Measurements from ENCODE around the gene LDLRAP1. TPM values are rescaled to one million over a fixed set of nuclear protein-coding genes. Genes with fewer than 3 reads are reported as not detected.
"Not testable (repeated sequence)": the region's sequence is repeated elsewhere in the genome, so short reads cannot be mapped to it uniquely, and the experiment has no call there.

The LDLRAP1 gene
- polyA plus RNA-seq, 6 donors from 2014 or later: 19.1 to 25.9 (median 20.5) TPM

DNA sequence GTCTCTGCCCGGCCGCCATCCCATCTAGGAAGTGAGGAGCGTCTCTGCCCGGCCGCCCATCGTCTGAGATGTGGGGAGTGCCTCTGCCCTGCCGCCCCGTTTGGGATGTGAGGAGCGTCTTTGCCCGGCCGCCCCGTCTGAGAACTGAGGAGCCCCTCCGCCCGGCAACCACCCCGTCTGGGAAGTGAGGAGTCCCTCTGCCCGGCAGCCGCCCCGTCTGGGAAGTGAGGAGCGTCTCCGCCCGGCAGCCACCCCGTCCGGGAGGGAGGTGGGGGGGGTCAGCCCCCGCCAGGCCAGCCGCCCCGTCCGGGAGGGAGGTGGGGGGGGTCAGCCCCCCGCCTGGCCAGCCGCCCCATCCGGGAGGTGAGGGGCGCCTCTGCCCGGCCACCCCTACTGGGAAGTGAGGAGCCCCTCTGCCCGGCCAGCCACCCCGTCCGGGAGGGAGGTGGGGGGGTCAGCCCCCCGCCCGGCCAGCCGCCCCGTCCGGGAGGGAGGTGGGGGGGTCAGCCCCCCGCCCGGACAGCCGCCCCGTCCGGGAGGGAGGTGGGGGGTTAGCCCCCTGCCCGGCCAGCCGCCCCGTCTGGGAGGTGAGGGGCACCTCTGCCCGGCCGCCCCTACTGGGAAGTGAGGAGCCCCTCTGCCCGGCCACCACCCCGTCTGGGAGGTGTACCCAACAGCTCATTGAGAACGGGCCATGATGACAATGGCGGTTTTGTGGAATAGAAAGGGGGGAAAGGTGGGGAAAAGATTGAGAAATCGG is 60.6 kb downstream of the LDLRAP1 start:
- H3K4me3 Mint-ChIP-seq; H3K27ac Mint-ChIP-seq; H3K36me3 Mint-ChIP-seq; ATAC-seq (ENCODE audit: low read depth in 2 of 2); H3K9me3 Mint-ChIP-seq; DNase-seq: not testable (repeated sequence)
- Mint-ChIP-seq H3K27me3 (peaks cover 13 to 18% (median 17%) of the 10 kb centered on the region in 3 donors), H3K4me1 (peaks cover 4 to 18% (median 4%) of the 10 kb centered on the region in 3 donors)

DNA sequence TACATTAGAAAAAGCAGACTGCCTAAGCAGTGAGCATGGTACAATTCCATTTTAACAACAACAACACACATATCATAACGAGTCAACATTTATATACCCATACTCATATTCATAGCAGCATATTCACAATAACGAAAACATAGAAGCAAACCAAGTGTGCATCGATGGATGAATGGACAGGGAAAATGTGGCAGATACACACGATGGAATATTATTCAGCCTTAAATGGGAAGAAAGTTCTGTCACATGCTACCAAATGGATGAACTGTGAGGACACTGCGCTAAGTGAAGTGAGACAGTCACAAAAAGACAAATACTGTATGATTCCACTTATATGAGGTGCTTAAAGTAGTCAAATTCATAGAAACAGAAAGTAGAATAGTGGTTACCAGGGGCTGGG is 63.7 kb downstream of the LDLRAP1 start:
- Mint-ChIP-seq H3K36me3 (no peaks in the 10 kb centered on the region), H3K4me3 (no peak overlapping the region), H3K27ac (no peak overlapping the region), H3K27me3 (peaks cover 19 to 28% (median 27%) of the 10 kb centered on the region in 3 donors), H3K4me1 (peaks cover 4 to 6% (median 4%) of the 10 kb centered on the region in 3 donors), H3K9me3 (no peaks in the 10 kb centered on the region)
- no peak for ATAC-seq (ENCODE audit: low read depth in 2 of 2)
- no peak for DNase-seq

DNA sequence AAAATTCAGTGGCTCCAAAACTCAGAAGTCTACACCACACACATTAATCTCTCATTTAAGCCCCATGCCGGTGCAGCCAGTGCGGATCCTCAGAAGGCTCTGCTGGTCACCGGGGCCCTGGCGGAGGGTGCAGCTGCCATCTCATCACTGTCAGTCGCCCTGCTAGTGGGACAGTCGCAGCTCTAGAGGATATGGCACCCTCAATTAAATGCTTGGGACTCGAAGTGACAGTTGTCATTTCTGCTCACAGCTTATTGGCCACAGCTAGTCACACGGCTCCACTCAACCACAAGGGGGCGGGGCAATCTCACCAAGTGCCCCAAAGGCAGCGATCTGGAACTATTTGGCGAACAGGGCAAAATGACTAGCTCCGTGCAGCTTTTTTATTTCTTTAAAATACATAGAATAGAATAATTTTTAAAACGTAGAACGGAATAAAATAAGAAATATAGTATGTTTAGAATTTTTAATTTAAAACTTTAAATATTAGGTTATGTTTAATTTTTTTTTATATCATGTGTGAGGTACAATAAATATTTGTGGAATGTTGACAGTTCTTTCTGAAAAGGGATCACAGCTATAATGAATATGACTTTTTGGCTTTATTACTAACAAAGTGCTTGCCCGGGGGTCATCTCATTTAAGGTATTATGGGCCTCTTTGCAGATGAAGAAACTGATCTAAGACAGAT is 65.2 kb downstream of the LDLRAP1 start:
- Mint-ChIP-seq H3K36me3 (no peaks in the 10 kb centered on the region), H3K27me3 (peaks cover 19 to 34% (median 31%) of the 10 kb centered on the region in 3 donors), H3K4me1 (peaks cover 4 to 6% (median 4%) of the 10 kb centered on the region in 3 donors), H3K4me3 (peak overlapping the region in 5 of 8 donors; percentile 13 to 37 (median 20)), H3K9me3 (no peaks in the 10 kb centered on the region), H3K27ac (no peak overlapping the region)
- ATAC-seq (ENCODE audit: low read depth in 2 of 2) (peak; percentile 99), DNase-seq (peak; percentile 80)

DNA sequence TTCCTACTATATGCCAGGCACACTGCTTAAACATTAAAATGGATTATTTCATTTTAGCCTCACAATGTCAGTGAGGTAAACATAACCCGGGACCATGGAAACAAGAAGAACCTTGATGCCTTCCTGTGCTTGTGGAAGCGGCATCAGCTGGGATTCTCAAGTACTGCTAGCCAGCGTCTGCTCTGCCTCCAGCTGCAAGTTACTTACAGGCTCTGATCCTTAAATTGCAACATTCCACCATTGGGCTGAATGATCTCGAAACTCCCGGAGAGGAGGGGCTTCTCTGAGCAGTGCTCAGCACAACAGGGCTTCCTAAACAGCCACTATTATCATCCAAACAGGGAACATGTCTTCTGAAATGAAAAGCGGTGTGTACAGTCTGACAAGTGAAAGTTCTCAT is 66.5 kb downstream of the LDLRAP1 start:
- H3K36me3 Mint-ChIP-seq: no peaks in the 10 kb centered on the region
- peaks cover 19 to 34% (median 28%) of the 10 kb centered on the region in 3 donors for H3K27me3 Mint-ChIP-seq
- H3K27ac Mint-ChIP-seq: peak overlapping the region in 2 of 6 donors; percentile 16 to 18
- no peaks in the 10 kb centered on the region for H3K9me3 Mint-ChIP-seq
- ATAC-seq (ENCODE audit: low read depth in 2 of 2): no peak
- no peak for DNase-seq
- peaks cover 4 to 9% (median 7%) of the 10 kb centered on the region in 3 donors for H3K4me1 Mint-ChIP-seq
- no peak overlapping the region for H3K4me3 Mint-ChIP-seq

DNA sequence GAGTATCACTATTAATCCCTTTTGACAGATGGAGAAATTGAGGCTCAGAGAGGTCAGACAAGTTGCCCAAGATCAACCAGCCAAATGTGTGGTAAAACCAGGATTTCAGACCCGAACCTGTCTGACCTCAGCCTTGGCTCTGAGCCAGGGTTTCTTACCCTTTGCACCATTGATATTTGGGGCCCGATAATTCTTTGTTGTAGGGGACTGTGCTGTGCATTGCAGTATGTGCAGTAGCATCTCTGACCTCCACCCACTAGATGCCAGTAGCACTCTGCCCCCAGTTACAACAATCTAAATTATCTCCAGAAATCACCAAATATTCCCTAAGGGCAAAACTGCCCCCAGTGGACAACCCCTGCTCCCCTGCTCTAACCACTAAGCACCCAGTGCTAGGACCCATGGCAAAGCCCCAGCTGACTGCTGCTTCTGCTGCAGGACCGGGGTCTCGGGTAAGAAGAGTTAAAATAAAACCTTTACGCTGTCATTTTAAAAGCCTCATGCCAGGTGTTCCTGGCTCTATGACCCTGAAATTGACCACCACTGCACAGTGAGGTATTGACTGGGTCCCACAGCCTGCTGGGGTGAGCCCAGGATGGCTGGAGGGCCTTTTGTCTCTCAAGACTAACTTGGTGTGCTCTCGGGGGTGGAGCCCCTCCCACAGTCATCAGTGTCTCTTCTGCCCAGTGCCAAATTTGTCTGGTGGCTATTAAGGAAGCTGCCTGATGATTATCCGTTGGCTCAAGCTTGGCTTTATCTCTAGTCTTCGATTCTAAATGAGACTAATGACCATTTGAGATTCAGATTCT is 67.6 kb downstream of the LDLRAP1 start:
- no peak overlapping the region for H3K27ac Mint-ChIP-seq
- H3K4me1 Mint-ChIP-seq: peaks cover 12 to 19% (median 17%) of the 10 kb centered on the region in 3 donors
- ATAC-seq (ENCODE audit: low read depth in 2 of 2): no peak
- DNase-seq: no peak
- H3K9me3 Mint-ChIP-seq: no peaks in the 10 kb centered on the region
- no peak overlapping the region for H3K4me3 Mint-ChIP-seq
- H3K27me3 Mint-ChIP-seq: peaks cover 16 to 26% (median 23%) of the 10 kb centered on the region in 3 donors
- H3K36me3 Mint-ChIP-seq: no peaks in the 10 kb centered on the region

DNA sequence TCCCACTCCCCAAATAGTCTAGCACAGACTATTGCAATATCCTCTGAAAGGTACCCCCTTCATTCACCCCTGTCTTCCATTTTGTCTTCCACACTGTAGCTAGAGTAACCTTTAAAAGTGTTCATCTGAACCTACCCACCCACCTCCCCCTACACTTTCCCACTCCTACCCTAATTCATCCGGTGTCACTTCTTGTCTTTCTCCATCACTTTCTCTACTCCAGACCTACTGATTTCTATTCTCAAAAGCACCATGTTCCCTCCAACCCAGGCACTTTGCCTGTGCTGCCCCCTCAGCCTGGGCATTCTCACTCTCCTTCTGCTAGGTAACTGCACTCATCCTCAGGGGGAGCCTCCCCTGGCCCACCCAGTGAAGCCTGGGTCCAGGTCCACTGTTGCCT is 68.4 kb downstream of the LDLRAP1 start:
- H3K27me3 Mint-ChIP-seq: peaks cover 14 to 23% (median 23%) of the 10 kb centered on the region in 3 donors
- DNase-seq: no peak
- H3K36me3 Mint-ChIP-seq: no peaks in the 10 kb centered on the region
- peak overlapping the region in 2 of 6 donors; percentile 2 to 30 for H3K27ac Mint-ChIP-seq
- peaks cover 12 to 19% (median 17%) of the 10 kb centered on the region in 3 donors for H3K4me1 Mint-ChIP-seq
- H3K9me3 Mint-ChIP-seq: no peaks in the 10 kb centered on the region
- no peak overlapping the region for H3K4me3 Mint-ChIP-seq
- ATAC-seq (ENCODE audit: low read depth in 2 of 2): no peak

DNA sequence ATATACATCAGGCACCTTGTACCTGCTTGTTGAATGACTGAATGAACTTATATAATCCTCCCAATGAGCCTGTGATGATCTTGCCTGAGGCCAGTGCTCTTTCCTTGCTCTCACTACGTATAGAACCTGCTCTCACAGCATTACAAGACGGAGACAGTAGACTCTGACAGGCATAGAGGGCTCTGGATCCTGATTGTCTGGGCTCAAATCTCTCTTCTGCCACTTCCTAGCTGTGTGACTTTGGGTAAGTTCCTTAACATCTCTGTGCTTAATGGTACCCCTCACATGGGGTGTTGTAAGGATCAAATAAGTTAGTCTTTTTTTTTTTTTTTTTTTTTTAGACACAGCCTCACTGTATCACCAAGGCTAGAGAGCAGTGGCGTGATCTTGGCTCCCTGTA is 69.0 kb downstream of the LDLRAP1 start:
- Mint-ChIP-seq H3K27me3 (peaks cover 14 to 23% (median 23%) of the 10 kb centered on the region in 3 donors), H3K36me3 (no peaks in the 10 kb centered on the region), H3K27ac (no peak overlapping the region), H3K4me3 (no peak overlapping the region), H3K9me3 (no peaks in the 10 kb centered on the region), H3K4me1 (peaks cover 12 to 19% (median 17%) of the 10 kb centered on the region in 3 donors)
- ATAC-seq (ENCODE audit: low read depth in 2 of 2) (no peak), DNase-seq (no peak)

DNA sequence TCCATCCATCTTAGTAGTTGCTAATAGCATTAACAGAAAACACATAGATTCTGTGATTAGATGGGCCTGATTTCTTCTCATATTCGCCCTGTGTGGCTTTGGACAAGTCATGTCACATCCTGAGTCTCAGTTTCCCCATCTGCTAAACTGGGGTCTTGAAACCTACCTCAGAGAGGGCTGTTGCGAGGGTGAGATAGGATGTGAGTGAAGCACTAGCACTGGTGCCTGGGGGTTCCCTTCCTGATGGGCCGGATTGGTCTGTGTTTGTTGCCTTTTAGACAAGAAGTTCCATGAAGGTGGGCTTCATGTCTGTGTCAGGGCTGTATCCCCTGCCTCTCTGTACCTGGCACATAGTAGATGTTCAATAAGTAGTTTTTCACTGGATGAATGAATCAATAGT is 69.7 kb downstream of the LDLRAP1 start:
- ATAC-seq (ENCODE audit: low read depth in 2 of 2): no peak
- no peak for DNase-seq
- Mint-ChIP-seq H3K36me3 (no peaks in the 10 kb centered on the region), H3K27me3 (peaks cover 15 to 24% (median 23%) of the 10 kb centered on the region in 3 donors), H3K9me3 (no peaks in the 10 kb centered on the region), H3K27ac (no peak overlapping the region), H3K4me1 (peaks cover 12 to 20% (median 18%) of the 10 kb centered on the region in 3 donors), H3K4me3 (peak overlapping the region in 1 of 8 donors; percentile 67)

DNA sequence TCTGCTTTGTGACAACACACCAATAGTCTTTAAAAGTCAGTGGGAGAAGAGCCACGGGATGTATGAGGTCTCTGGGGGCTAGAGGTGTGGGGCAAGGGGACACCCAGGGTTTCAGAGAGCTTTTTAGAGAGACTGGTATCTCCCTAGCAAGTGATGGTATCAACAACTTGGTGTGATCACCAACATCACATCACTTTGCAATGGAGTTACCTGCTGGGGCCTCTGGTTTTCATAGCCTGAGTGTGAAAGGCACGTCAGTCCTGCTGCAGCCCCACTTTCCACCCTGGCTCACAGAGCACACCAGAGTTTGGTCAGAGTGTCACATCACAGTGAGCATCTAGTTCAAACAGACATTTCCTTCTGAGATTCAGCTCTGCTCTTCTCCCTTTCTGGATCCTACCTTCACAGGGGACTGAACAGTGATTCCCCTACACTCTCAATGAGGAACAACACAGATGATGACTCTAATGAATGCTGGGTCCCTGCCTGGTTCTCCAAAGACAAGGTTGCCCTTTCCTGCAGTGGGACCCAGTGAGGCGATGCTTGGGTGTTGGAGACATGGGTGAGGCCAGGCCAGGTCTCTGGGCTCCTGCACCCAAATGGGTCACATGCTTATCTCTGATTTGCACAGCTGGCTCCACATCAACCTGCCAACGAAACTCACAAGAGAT is 71.2 kb downstream of the LDLRAP1 start:
- ATAC-seq (ENCODE audit: low read depth in 2 of 2): no peak
- peaks cover 17 to 39% (median 30%) of the 10 kb centered on the region in 3 donors for H3K27me3 Mint-ChIP-seq
- no peak for DNase-seq
- peaks cover 21 to 29% (median 26%) of the 10 kb centered on the region in 3 donors for H3K4me1 Mint-ChIP-seq
- peak overlapping the region in 7 of 8 donors; percentile 40 to 87 (median 70) for H3K4me3 Mint-ChIP-seq
- no peaks in the 10 kb centered on the region for H3K9me3 Mint-ChIP-seq
- H3K36me3 Mint-ChIP-seq: no peaks in the 10 kb centered on the region
- H3K27ac Mint-ChIP-seq: peak overlapping the region in 1 of 6 donors; percentile 56

DNA sequence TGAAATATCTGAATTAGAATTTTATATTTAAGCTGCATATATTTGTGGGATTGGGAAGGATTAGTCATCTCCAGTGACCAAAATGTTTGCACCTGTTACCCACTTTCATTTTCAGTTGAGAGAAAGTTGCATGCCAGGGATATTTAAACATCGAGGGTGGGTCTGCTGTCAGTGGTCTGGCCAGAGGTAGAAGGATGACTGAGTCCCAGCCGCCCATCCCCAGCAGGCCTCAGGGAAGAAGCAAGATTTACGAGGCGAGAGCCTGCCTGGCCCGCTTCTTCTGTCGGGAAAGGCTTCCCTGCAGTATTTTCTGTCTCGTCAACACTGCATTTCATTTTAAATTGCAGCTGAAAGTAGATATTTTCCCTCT is 71.8 kb downstream of the LDLRAP1 start:
- peaks cover 21 to 34% (median 26%) of the 10 kb centered on the region in 3 donors for H3K4me1 Mint-ChIP-seq
- H3K27me3 Mint-ChIP-seq: peaks cover 19 to 43% (median 36%) of the 10 kb centered on the region in 3 donors
- ATAC-seq (ENCODE audit: low read depth in 2 of 2) (no peak), DNase-seq (no peak)
- no peaks in the 10 kb centered on the region for H3K36me3 Mint-ChIP-seq
- no peaks in the 10 kb centered on the region for H3K9me3 Mint-ChIP-seq
- peak overlapping the region in 7 of 8 donors; percentile 40 to 87 (median 70) for H3K4me3 Mint-ChIP-seq
- peak overlapping the region in 2 of 6 donors; percentile 6 to 13 for H3K27ac Mint-ChIP-seq

DNA sequence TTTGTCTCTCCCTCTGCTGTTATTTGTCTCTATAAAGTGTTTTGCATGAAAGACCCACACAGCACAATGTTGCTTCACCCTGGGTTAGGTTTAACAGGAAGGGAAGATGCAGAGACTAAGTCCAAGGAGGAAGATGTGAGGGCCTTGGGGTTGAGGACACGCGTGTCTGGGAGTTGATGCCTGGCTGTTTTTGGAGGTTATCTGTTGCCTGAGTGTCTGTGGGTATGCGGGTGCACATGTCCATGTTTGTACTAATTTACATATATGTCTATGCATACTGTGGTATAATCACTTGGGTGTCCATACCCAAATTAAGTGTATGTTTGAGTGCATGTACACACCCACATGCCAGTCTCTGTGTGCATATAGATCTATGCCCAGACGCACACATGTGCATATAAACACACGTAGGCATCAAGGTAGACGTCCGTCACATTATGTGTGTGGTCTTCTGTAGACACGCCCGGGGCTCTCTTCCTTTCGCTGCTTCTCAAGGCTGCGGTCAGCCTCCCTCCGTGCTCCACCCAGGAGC is 72.2 kb downstream of the LDLRAP1 start:
- H3K36me3 Mint-ChIP-seq: no peaks in the 10 kb centered on the region
- no peak for ATAC-seq (ENCODE audit: low read depth in 2 of 2)
- peak overlapping the region in 4 of 6 donors; percentile 2 to 60 (median 26) for H3K27ac Mint-ChIP-seq
- DNase-seq: no peak
- peak overlapping the region; percentile 68 to 87 (median 76) for H3K4me3 Mint-ChIP-seq
- H3K9me3 Mint-ChIP-seq: no peaks in the 10 kb centered on the region
- peaks cover 21 to 38% (median 26%) of the 10 kb centered on the region in 3 donors for H3K4me1 Mint-ChIP-seq
- H3K27me3 Mint-ChIP-seq: peaks cover 22 to 43% (median 40%) of the 10 kb centered on the region in 3 donors
